NOMO-1 treated with DMSO at 0.1 percent for 48 hours (cell line): ENCODE measurements around the gene CDKAL1.

Source experiments
- DNase-seq: peaks from one replicate; lab custom pipeline; 2025; ENCODE audit not compliant: unreplicated experiment; lab: John Stamatoyannopoulos, UW

The CDKAL1 gene

DNA sequence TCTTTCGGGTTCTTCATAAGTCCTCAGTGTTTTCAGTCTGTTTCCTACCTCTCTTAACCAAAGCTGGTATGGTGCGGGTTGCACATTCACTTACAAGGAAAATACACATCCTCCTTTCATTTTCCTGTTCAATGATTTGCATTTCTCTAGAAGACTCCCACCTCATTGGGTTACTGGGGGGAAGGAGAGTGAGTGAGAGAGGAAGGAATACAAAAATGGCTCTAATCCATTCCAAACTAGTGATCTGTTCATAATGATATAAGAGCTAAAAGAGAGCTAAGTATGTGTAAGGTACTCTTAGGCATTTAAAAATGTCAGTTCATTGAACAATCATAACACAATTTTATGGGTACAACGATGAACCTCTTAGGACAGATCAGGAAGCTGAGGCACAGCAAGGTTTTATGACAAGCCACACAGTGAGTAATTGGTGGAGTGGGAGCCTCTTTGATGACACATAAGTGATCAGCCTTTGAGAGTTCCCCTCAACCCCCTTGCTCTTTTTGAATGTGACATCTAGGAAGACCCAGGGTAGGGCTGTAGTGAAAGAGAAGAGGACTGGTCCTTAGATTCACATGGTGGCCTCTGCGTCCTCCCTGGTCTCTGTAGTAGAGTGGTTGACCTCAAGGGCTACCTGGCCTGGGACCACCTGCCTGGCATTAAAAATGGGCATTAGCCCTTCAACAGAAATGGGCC lies 730.9 kb downstream of the CDKAL1 start:
- DNase-seq = no peak

DNA sequence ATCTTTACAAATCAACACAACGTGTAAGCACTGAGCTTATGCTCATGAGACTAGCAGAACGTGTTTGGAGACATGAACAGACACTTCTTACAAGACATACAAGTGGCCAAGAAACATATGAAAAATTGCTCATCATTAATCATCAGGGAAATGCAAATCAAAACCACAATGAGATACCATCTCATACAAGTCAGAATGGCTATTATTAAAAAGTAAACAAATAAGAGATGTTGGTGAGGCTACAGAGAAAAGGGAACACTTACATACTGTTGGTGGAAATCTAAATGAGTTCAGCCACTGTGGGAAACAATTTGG lies 731.4 kb downstream of the CDKAL1 start:
- no peak for DNase-seq

DNA sequence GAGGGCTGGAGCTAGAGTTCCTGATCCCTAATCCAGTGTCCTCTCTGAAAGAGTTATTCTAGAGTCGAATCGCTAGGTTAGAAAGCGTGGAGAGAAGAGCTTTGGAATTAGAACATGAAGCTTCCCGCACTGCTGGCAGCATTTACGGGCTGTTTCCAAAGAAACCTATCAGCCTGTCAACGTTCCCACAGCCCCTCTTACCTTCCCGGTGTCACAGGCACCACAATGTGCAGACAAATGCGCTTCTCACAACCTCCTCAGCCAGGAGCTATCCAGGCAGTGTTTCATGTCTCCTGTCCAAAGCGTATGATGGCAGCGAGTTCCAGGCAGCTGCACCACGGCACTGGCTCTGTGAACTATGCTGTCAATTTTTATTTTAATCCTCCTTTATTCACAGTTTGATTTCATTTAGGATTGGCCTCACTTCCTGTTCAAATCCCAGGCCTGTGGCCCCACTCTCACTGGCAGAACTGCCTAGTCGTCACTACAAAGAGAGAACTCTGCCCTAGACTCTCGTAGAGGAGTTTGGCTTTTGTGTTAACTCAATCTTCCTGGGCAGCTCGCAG lies 736.5 kb downstream of the CDKAL1 start:
- no peak for DNase-seq

DNA sequence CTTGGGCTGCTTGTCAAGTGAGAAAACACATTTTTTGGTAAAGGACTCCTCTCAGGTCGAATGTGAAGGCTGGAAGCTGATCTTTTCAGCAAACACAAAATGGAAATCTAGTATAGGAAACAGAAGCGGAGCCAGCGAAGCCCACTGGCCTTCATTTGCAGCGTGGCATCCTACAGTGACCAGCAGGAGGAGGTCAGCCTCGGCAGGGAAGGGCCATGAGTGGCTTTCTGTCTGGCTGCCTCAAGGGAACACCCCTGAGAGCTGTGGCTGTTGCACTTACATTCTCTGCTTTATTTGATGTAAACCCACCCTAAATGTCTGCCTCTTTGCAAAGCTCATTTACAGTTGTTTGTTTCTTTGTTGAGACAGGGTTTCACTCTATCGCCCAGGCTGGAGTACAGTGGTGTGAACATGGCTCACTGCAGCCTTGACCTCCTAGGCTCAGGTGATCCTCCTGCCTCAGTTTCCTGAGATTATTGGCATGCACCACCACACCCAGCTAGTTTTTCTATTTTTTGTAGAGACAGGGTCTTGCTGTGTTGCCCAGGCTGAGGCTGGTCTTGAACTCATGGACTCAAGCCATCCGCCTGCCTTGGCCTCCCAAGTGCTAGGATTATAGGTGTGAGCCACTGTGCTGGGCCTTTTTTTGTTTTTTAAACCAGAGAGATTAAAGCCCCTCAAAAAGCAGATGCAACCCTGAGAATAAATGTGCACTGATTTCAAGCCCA lies 737.3 kb downstream of the CDKAL1 start:
- no peak for DNase-seq

DNA sequence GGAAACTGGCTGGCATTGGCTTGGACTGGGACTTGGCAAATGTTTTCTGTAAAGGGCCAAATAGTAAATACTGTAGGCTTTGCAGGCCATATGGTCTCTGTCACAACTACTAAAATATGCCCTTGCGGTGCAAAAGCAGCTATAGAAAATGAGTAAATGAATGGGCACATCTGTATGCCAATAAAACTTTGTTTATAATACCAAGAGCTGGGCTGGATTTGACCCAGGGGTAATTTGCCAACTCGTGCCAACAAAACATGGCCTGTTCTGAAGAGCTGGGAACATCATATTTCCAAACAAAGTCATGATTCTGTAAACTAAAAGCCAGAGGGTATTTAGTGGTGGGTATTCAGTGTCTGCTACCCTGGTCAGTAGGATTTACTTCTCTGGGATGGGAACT lies 739.2 kb downstream of the CDKAL1 start:
- no peak for DNase-seq

DNA sequence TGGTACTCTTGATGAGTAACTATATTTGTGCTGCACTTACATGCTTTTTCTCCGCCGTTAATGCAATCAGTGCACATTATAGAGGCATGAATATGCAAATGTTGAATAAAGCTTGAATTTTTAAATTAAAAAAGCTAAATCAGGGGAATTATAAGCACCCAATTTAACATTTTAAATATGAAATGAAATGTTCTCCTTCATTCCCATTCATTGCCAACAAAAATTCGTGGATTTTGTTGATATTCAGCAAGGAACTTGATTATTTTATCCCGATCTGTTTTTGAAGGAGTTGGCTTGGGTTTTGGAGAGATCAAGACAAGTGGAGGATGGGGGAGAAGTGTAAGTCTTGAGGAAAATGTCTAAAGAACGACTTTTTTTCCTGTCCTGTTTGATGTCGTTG lies 740.6 kb downstream of the CDKAL1 start:
- DNase-seq = no peak

DNA sequence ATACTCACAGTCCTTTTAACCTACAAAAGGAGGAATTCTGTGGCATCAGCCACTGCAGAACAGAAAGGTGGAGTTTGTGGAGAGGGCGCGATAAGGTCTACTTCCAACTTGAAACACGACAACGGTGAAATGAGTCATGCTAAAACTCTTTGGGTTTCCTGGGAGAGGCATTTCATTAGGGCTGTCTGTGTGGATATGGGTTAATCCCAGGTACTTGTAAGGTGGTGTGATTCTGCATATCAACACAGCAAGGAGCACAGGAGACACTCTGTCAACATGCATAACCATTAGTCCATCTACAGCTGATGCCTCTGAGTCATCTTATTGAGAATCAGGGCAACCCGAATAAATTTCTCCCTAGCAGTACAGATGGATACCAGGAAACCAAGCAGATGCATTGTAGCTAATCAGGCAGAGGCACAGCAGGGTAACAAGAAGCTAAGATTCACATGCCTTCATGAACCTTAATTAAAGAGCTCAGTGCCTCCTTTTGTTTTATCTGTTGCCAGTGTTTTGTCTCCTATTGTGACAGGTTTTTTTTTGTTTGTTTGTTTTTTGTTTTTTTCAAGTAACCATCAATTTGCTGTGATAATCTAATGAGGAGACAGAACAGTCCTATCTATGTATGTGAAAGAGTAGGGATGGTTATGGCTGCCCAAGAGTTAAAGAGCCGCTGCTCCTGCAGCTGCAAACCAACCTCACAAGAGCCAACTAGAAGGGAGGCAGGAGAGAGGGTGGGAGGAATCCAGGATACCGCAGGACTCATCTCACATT lies 743.5 kb downstream of the CDKAL1 start:
- no peak for DNase-seq

DNA sequence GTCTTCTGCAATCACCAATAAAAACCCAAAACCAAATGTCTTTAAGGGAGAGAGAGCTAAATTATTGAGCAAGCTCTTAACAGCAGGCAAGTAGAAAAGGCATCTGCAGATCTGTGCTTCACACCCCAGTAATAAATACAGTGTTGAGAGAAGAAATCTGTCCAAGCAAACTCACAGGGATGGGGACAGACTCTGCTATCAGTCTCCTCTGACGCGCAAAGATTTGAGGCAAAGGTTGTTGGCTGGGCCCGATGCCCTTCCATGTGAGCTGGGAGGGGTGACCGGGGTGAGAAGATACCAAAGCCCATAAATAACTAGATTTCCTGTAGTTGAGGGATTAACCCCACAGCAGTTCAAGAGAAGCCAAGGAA lies 744.1 kb downstream of the CDKAL1 start:
- DNase-seq = no peak

DNA sequence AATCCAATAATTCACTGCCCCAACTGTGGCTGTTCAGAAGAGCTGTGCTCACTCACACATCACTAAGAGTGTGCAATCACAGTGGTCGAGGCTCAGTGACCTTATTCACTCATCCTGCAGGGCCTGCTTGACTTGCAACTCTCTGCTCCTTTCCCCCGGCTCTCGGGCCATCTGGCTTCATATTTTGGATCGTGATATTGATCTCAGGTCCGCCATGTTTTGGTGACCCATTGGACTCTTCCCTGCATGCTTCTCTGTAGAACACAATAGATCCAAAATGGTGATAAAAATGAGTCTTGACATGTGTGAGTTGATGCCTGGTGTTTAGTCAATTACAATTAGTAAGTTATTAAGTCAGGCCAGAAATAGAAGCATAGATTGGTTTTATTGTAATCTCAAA lies 745.4 kb downstream of the CDKAL1 start:
- DNase-seq = no peak

DNA sequence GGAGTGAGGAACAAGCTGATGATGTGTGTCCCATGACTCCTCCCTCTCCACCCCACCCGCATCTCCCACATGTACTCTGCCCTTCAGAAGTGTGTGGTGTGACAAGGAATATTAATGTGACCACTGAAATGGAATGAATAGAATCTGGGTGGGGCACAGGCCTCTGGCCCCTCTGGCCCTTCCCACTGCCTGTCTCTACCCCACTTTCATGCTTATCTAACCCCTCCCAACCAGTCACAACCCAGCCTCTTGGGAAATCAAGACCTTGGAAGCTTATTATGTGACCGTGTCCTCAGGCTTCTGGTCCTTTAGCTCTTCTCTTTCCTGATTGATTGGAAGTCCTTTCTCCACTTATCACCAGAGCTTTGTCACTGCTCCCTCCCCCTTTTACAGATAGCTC lies 747.1 kb downstream of the CDKAL1 start:
- DNase-seq = no peak
